ENCODE data around the gene SLC32A1. TPM values are rescaled to one million over a fixed set of nuclear protein-coding genes. Genes with fewer than 3 reads are reported as not detected.
A peak's percentile ranks its signal among the peaks of the same experiment; 100 is the strongest.

The SLC32A1 gene
- total and polyA plus RNA-seq, 2 of the 13 experiments (the other 11 are each of a cell fraction or from before 2014, with no cell fraction given), result not detected

DNA sequence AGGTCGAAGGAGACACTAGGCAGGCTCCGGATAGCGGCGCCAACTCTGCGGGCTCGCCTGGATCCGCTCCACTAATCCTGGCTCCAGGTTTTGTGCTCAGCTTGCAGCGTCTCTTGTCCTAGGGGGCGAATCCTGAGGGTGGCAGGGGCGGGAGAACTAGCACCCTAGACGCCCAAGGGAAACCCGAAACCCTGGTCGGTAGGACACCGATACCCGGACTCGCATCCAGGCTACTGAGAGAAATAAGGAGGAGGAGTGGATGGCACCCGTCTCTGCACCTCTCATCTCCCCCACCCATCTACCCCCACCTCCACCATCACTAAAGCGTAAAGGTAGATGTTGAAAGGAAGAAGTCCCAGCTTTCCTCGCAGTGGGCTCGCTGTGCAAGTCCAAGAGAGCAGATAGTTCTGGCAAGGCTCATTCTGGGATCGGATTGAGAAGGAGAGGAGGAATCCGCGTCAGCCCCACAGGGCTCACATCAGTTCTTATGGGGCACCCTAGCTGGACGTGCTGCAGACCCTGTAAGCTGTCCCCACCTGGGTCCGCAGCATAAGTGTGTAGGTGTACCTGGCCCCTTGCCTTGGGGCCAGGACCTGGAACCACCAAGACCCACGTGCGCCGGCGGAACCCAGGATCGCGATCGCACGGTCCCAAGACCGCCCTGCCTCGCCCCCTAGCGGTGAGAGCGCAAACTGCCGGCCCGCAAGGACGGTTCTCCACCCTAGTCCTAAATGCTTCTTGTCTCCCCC lies 6.9 kb downstream of the SLC32A1 start (continued):
- TF ChIP-seq POGZ (CRISPR knock-in tag; IDR thresholded peaks at IDR 0.05), result no peak
- TF ChIP-seq NFE2 (CRISPR knock-in tag; IDR thresholded peaks at IDR 0.05), result no peak
- TF ChIP-seq, protein P1, sequence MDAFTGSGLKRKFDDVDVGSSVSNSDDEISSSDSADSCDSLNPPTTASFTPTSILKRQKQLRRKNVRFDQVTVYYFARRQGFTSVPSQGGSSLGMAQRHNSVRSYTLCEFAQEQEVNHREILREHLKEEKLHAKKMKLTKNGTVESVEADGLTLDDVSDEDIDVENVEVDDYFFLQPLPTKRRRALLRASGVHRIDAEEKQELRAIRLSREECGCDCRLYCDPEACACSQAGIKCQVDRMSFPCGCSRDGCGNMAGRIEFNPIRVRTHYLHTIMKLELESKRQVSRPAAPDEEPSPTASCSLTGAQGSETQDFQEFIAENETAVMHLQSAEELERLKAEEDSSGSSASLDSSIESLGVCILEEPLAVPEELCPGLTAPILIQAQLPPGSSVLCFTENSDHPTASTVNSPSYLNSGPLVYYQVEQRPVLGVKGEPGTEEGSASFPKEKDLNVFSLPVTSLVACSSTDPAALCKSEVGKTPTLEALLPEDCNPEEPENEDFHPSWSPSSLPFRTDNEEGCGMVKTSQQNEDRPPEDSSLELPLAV (CRISPR knock-in tag; conservative IDR thresholded peaks at IDR 0.05; ENCODE audit: low read depth), result no peak
- TF ChIP-seq, protein P2, sequence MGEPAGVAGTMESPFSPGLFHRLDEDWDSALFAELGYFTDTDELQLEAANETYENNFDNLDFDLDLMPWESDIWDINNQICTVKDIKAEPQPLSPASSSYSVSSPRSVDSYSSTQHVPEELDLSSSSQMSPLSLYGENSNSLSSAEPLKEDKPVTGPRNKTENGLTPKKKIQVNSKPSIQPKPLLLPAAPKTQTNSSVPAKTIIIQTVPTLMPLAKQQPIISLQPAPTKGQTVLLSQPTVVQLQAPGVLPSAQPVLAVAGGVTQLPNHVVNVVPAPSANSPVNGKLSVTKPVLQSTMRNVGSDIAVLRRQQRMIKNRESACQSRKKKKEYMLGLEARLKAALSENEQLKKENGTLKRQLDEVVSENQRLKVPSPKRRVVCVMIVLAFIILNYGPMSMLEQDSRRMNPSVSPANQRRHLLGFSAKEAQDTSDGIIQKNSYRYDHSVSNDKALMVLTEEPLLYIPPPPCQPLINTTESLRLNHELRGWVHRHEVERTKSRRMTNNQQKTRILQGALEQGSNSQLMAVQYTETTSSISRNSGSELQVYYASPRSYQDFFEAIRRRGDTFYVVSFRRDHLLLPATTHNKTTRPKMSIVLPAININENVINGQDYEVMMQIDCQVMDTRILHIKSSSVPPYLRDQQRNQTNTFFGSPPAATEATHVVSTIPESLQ (CRISPR knock-in tag; conservative IDR thresholded peaks at IDR 0.05), result no peak
- TF ChIP-seq ZNF34 (CRISPR knock-in tag; IDR thresholded peaks at IDR 0.05; ENCODE audit: borderline replicate concordance), result peak; percentile 93
- TF ChIP-seq ADNP (CRISPR knock-in tag; IDR thresholded peaks at IDR 0.05), result no peak
- TF ChIP-seq, protein P3, sequence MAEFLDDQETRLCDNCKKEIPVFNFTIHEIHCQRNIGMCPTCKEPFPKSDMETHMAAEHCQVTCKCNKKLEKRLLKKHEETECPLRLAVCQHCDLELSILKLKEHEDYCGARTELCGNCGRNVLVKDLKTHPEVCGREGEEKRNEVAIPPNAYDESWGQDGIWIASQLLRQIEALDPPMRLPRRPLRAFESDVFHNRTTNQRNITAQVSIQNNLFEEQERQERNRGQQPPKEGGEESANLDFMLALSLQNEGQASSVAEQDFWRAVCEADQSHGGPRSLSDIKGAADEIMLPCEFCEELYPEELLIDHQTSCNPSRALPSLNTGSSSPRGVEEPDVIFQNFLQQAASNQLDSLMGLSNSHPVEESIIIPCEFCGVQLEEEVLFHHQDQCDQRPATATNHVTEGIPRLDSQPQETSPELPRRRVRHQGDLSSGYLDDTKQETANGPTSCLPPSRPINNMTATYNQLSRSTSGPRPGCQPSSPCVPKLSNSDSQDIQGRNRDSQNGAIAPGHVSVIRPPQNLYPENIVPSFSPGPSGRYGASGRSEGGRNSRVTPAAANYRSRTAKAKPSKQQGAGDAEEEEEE (CRISPR knock-in tag; IDR thresholded peaks at IDR 0.05; ENCODE audit: borderline replicate concordance), result no peak
- TF ChIP-seq, protein P4, sequence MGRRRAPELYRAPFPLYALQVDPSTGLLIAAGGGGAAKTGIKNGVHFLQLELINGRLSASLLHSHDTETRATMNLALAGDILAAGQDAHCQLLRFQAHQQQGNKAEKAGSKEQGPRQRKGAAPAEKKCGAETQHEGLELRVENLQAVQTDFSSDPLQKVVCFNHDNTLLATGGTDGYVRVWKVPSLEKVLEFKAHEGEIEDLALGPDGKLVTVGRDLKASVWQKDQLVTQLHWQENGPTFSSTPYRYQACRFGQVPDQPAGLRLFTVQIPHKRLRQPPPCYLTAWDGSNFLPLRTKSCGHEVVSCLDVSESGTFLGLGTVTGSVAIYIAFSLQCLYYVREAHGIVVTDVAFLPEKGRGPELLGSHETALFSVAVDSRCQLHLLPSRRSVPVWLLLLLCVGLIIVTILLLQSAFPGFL (CRISPR knock-in tag; IDR thresholded peaks at IDR 0.05), result no peak
- TF ChIP-seq SNAI1 (CRISPR knock-in tag; IDR thresholded peaks at IDR 0.05; ENCODE audit: borderline replicate concordance), result no peak
- TF ChIP-seq RARA (CRISPR knock-in tag; IDR thresholded peaks at IDR 0.05), result 0 out of 2 replicates have a peak, but pooled peaks have one; percentile 21
- TF ChIP-seq, protein P5, sequence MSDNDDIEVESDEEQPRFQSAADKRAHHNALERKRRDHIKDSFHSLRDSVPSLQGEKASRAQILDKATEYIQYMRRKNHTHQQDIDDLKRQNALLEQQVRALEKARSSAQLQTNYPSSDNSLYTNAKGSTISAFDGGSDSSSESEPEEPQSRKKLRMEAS (IDR thresholded peaks at IDR 0.05), result peak; percentile 93
- peak; percentile 43; the same call in 1 of the 2 replicates for TF ChIP-seq RNF2 (conservative IDR thresholded peaks at IDR 0.05; ENCODE audit: low read depth)
- TF ChIP-seq TCF7 (IDR thresholded peaks at IDR 0.05; ENCODE audit: low read depth), result no peak
- TF ChIP-seq XBP1 (CRISPR knock-in tag; IDR thresholded peaks at IDR 0.05), result no peak
- TF ChIP-seq ARNT2 (CRISPR knock-in tag; IDR thresholded peaks at IDR 0.05; ENCODE audit: low read depth), result peak; percentile 54
- no peak for TF ChIP-seq HOXA3 (CRISPR knock-in tag; IDR thresholded peaks at IDR 0.05)
- no peak for TF ChIP-seq ESRRA (CRISPR knock-in tag; IDR thresholded peaks at IDR 0.05; ENCODE audit: low read depth)
- TF ChIP-seq FOXK1 (CRISPR knock-in tag; IDR thresholded peaks at IDR 0.05; ENCODE audit: borderline replicate concordance, low read depth), result peak; percentile 60; the same call in 1 of the 2 replicates
- peak; percentile 96 for TF ChIP-seq XRCC5 (optimal IDR thresholded peaks at IDR 0.05; ENCODE audit: low read length)
- TF ChIP-seq SMAD9 (CRISPR knock-in tag; IDR thresholded peaks at IDR 0.05), result no peak
- 0 out of 2 replicates have a peak, but pooled peaks have one; percentile 32 for TF ChIP-seq ZNF616 (CRISPR knock-in tag; IDR thresholded peaks at IDR 0.05; ENCODE audit: low read depth)
